ENCODE measurements around the gene LARGE1.
"Not testable (repeated sequence)": the region's sequence is repeated elsewhere in the genome, so short reads cannot be mapped to it uniquely, and the experiment has no call there.

LARGE1 gene

GRCh38 chr22:33867118-33867866, 53.0 kb downstream of the LARGE1 start:
- peak; percentile 11 for FAIRE-seq

DNA sequence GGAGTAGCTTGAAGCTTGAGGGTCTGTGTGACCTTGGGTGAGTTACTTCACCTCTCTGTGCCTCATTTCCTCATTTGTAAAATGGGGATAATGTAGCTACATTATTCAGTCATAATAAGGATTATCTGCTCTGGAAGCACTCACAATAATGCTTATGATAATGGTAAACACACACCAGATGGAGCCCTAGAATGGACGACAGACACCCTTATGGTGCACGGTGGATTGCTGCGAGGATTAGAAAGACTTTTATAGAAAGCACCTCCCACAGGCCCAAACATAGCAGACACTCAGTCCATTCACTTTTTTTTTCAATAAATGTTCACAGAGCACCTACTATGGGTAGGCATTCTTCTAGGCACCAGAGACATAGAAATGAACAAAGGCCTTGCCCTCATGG, 53.8 kb downstream of the LARGE1 start:
- DNase-seq (ENCODE audit: insufficient read length, low spot score): no peak
- TF ChIP-seq POLR2A (IDR thresholded peaks at IDR 0.05; ENCODE audit: low read depth, low read length): no peak
- no peak for FAIRE-seq

More at GRCh38 chr22:33867118-33867866, 53.0 kb downstream of the LARGE1 start:
- no peak for TF ChIP-seq POLR2A (IDR thresholded peaks at IDR 0.05; ENCODE audit: low read depth, low read length)
- DNase-seq (ENCODE audit: insufficient read length, low spot score): peak; percentile 42

DNA sequence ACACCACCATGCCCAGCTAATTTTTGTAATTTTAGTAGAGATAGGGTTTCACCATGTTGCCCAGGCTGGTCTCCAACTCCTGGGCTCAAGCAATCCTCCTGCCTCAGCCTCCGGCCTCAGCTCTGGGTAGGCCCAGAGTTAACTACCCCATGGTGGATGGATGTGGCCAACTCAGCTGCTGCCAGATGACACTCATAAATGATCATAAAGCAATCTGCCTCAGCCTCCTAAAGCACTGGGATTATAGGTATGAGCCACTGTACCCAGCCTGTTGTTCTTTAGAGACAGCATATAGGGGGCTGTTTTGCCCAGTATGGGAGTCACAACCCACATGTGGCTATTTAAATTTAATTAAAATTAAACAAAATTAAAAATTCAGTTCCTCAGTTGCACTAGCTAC, 54.3 kb downstream of the LARGE1 start:
- FAIRE-seq: no peak
- DNase-seq (ENCODE audit: insufficient read length, low spot score): no peak
- TF ChIP-seq POLR2A (IDR thresholded peaks at IDR 0.05; ENCODE audit: low read depth, low read length): no peak

DNA sequence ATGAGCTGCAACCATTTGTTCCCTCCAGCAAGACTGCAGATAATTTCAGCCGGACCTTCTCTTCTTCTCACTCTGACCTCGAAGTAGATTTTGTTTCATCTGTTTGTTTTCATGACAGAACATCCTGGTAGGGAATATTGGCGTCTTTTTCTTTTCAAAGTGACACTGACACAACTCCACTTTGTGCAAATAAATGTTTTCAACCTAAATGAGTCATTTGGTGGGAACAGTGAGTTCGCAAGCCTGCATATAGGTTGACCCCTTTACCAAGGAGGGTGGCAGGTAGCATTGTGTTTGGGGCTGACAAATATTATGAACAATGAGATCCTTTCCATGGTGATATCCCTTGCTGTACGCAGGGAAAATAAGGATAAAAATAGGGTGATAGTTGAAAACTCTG, 55.0 kb downstream of the LARGE1 start:
- FAIRE-seq: no peak

DNA sequence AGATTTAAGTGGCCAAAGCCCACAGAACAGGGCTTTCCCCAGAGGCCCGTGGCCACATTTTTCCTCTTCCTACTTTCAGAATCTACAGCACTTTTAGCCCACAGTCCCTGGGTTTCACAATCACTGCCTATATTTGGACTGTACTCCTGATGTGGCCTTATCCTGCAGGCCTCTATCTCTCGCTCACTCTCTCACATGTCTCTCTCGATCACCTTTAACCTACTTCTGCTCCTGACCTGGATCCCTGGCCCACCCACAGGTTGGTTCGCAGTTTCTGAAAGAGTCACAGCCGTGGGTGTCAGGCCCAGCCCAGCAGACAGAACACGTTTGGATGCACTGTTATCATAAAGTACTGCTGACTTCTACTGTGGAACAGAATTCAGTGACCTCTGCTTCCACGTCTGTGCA, 55.5 kb downstream of the LARGE1 start:
- TF ChIP-seq POLR2A (IDR thresholded peaks at IDR 0.05; ENCODE audit: low read depth, low read length): no peak
- no peak for FAIRE-seq
- DNase-seq (ENCODE audit: insufficient read length, low spot score): no peak

More for the DNA sequence above, 55.0 kb downstream of the LARGE1 start:
- TF ChIP-seq POLR2A (IDR thresholded peaks at IDR 0.05; ENCODE audit: low read depth, low read length): no peak
- no peak for DNase-seq (ENCODE audit: insufficient read length, low spot score)

GRCh38 chr22:33861216-33861875, 58.9 kb downstream of the LARGE1 start:
- no peak for DNase-seq (ENCODE audit: insufficient read length, low spot score)
- no peak for FAIRE-seq
- no peak for TF ChIP-seq POLR2A (IDR thresholded peaks at IDR 0.05; ENCODE audit: low read depth, low read length)

GRCh38 chr22:33860386-33860785, 59.9 kb downstream of the LARGE1 start:
- no peak for DNase-seq (ENCODE audit: insufficient read length, low spot score)
- TF ChIP-seq POLR2A (IDR thresholded peaks at IDR 0.05; ENCODE audit: low read depth, low read length): no peak
- no peak for FAIRE-seq

DNA sequence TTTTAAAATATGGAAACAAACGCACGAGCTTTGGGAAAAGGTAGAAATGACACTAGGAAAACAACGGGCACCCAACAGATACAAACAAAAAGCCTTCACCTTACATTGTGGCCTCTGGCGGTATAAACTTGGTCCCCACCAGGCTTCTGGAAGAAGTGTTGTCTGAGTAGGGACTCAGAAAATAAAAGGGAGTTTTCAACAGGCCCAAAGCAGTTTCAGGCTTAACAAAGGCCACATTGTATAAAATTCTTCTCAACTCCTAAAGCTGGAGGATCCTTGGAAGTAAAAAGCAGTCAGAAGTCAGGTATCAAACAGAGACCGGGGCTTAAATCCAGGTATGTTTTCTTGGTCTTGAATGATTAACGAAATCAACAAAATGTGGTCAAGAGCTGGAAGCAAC, 61.0 kb downstream of the LARGE1 start:
- FAIRE-seq (no peak), DNase-seq (ENCODE audit: insufficient read length, low spot score) (no peak)
- TF ChIP-seq POLR2A (IDR thresholded peaks at IDR 0.05; ENCODE audit: low read depth, low read length): no peak

DNA sequence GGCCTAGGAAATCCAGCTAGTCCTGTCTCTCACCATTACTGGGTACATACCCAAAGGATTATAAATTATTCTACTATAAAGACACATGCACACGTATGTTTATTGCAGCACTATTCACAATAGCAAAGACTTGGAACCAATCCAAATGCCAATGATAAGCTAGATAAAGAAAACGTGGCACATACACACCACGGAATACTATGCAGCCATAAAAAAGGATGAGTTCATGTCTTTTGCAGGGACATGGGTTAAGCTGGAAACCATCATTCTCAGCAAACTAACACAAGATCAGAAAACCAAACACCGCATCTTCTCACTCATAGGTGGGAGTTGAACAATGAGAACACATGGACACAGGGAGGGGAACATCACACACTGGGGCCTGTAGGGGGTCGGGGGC, 61.6 kb downstream of the LARGE1 start:
- not testable (repeated sequence) for DNase-seq (ENCODE audit: insufficient read length, low spot score); FAIRE-seq

DNA sequence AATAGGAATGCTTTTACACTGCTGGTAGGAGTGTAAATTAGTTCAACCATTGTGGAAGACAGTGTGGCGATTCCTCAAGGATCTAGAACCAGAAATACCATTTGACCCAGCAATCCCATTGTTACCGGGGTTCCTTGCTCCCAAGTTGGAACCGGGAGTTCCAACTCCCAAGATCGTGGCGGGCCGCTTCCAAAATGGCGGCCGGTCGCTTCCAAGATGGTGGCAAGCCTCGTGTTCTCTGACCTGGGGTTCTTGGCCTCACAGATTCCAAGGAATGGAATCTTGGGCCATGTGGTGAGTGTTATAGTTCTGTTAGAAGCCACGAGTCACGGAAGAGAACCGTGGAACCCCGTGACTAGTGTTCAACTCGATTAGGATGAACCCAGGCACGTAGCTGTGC, 62.5 kb downstream of the LARGE1 start:
- DNase-seq (ENCODE audit: insufficient read length, low spot score); FAIRE-seq: not testable (repeated sequence)

DNA sequence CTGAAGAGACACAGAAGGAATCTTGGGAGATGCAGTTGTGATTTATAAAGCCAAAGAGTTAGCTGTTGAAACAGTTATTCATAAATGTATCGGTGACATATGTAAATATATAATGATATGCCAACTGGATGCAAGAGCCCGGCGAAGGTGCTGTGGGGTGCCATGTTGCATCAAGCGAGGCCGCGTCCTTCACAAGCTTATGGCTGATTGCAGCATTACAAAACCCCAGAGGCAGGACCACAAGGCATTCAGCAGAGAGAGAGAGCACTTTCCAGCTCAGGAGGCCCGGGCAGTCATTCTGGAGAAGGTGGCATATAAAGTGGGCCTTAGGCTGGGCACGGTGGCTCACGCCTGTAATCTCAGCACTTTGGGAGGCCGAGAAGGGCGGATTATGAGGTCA, 65.6 kb downstream of the LARGE1 start:
- FAIRE-seq (no peak), DNase-seq (ENCODE audit: insufficient read length, low spot score) (no peak)
- no peak for TF ChIP-seq POLR2A (IDR thresholded peaks at IDR 0.05; ENCODE audit: low read depth, low read length)

- DNase-seq (ENCODE audit: insufficient read length, low spot score): peak; percentile 50
- no peak for TF ChIP-seq POLR2A (IDR thresholded peaks at IDR 0.05; ENCODE audit: low read depth, low read length)
- no peak for FAIRE-seq
Measured at GRCh38 chr22:33853200-33854097, 66.8 kb downstream of the LARGE1 start.

- FAIRE-seq: no peak
- TF ChIP-seq POLR2A (IDR thresholded peaks at IDR 0.05; ENCODE audit: low read depth, low read length): no peak
- DNase-seq (ENCODE audit: insufficient read length, low spot score): no peak
Measured at GRCh38 chr22:33851821-33852384, 68.4 kb downstream of the LARGE1 start.

DNA sequence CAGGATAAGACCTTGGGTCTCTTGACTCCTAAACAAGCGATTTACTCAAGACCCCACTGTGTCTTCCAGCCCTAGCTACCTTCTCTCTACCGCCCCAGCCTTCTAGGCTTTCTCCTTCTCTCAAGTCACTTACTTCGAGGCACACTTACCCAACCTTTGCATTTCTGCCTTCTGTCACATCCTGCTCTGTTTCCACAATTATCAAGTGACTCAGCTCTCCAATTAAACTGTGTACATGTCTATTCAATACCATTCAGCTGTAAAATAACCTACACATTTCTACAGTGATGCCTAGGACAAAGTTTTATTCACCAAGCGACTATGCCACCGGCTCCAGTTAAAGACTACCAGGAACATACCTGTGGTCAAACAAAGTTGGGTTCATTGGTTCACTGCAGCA, 69.0 kb downstream of the LARGE1 start:
- TF ChIP-seq POLR2A (IDR thresholded peaks at IDR 0.05; ENCODE audit: low read depth, low read length): no peak
- DNase-seq (ENCODE audit: insufficient read length, low spot score) (no peak), FAIRE-seq (no peak)
